MM.1S (cell line): ENCODE measurements around the gene CNTNAP2.

Source experiments
- EZH2 ChIP-seq: fragments of 300-600 bp; sonication (generic); optimal IDR thresholded peaks from 2 replicates; pipeline ENCODE3; 2017; ENCODE audit warnings: low read depth, mild to moderate bottlenecking, antibody characterized with exemption, low read length, mixed read lengths
- EZH2phosphoT487 ChIP-seq: fragments of 300-600 bp; sonication (generic); IDR thresholded peaks from 2 replicates; pipeline ENCODE4 v1.6.1; 2018; ENCODE audit warnings: antibody characterized with exemption, low read length
- TF ChIP-seq, protein P1 (sequence below): fragments of 300-600 bp; sonication (generic); IDR thresholded peaks from 2 replicates; pipeline ENCODE4 v1.5.1; 2016; ENCODE audit warnings: antibody characterized with exemption, low read length, mixed read lengths

- TF ChIP-seq, protein P1, sequence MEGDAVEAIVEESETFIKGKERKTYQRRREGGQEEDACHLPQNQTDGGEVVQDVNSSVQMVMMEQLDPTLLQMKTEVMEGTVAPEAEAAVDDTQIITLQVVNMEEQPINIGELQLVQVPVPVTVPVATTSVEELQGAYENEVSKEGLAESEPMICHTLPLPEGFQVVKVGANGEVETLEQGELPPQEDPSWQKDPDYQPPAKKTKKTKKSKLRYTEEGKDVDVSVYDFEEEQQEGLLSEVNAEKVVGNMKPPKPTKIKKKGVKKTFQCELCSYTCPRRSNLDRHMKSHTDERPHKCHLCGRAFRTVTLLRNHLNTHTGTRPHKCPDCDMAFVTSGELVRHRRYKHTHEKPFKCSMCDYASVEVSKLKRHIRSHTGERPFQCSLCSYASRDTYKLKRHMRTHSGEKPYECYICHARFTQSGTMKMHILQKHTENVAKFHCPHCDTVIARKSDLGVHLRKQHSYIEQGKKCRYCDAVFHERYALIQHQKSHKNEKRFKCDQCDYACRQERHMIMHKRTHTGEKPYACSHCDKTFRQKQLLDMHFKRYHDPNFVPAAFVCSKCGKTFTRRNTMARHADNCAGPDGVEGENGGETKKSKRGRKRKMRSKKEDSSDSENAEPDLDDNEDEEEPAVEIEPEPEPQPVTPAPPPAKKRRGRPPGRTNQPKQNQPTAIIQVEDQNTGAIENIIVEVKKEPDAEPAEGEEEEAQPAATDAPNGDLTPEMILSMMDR = no peak
- TF ChIP-seq EZH2phosphoT487 = no peak
- no peak for TF ChIP-seq EZH2
Measured at GRCh38 chr7:146262527-146262926, 145.9 kb downstream of the CNTNAP2 start.
